Measurements from ENCODE around the gene C3. TPM values are rescaled to one million over a fixed set of nuclear protein-coding genes. Genes with fewer than 3 reads are reported as not detected.
"Not testable (repeated sequence)": the region's sequence is repeated elsewhere in the genome, so short reads cannot be mapped to it uniquely, and the experiment has no call there.

Gene C3
- total and polyA plus RNA-seq, 5 experiments from 2014 or later, result 0.80 to 2.4 TPM; not detected in 3

DNA sequence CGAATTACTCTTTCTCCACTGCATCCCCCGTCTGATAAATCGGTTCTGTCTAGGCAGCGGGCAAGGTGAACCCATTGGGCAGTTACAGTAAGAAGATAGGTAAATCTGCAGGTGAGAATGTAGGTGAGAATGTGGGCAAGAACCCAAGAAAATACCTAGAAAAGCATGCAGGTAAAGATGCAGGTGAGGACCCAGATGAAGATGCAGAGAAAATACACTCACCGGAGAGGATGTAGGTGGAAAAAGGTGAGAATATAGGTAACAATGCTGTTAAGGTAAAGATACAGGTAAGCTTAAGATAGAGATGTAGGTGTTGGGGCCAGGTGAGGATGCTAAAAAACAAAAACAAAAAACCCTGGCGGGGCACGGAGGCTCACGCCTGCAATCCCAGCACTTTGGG is 44.2 kb downstream of the C3 start:
- no peak overlapping the region for H3K4me3 Mint-ChIP-seq
- POLR2A ChIA-PET, result no interaction called here
- ATAC-seq (no peak), DNase-seq (no peak)
- H3K9me3 Mint-ChIP-seq, result no peaks in the 10 kb centered on the region
- H3K36me3 Mint-ChIP-seq, result no peaks in the 10 kb centered on the region
- peaks cover 25 to 38% (median 33%) of the 10 kb centered on the region in 4 donors for H3K4me1 Mint-ChIP-seq
- H3K27ac Mint-ChIP-seq, result no peak overlapping the region
- H3K27me3 Mint-ChIP-seq, result peaks cover 0 to 5% (median 0%) of the 10 kb centered on the region in 5 donors

DNA sequence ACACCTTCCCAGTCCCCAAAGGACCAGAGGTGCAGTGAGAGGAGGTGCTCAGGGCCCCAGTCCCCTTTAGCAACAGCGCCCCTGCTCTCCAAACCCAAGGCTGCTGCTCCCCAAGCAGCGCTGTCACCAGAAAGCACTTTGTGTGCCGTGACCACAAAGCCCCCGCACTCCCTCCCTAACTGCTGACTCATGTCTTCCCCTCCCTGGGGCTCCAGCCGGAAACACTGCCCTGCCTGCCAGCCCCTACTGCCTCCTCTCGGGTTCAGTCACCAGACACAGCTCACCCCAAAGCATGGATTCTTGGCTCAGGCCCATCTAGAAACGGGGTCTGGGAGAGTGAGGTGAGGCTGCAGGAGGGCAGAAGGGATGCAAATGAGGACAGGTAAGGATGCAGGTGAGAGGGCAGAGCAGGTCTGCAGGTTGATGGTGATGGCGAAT is 45.6 kb downstream of the C3 start:
- Mint-ChIP-seq H3K27me3 (peaks cover 0 to 2% (median 0%) of the 10 kb centered on the region in 5 donors), H3K27ac (peak overlapping the region in 7 of 10 donors; percentile 6 to 80 (median 49)), H3K9me3 (no peaks in the 10 kb centered on the region), H3K4me3 (peak overlapping the region in 8 of 10 donors; percentile 9 to 66 (median 44)), H3K4me1 (peaks cover 26 to 47% (median 43%) of the 10 kb centered on the region in 4 donors), H3K36me3 (no peaks in the 10 kb centered on the region)
- POLR2A ChIA-PET, result interaction anchor here (0.6 to 0.7 kb wide), 2 partner anchors 143 to 372 kb away, joined by 3 read pairs; no protein-coding TSS in a partner anchor
- DNase-seq, result peak; percentile 37 to 84 (median 66)
- ATAC-seq, result peak; percentile 65 to 77

DNA sequence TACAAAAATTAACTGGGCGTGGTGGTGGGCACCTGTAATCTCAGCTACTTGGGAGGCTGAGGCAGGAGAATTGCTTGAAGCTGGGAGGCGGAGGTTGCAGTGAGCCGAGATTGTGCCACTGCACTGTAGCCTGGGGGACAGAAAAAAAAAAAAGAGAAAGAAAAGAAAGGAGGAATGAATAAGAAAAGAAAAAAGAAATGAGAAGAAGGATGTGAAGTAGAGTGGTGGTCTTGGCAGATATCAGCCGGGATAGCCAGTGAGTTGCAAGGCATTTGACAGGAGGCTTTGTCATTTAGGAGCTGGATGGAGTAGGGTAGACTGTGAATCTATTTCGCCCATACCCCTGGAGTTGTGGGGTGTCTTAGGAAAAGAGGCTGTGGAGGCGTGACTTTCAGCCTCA is 46.0 kb downstream of the C3 start:
- not testable (repeated sequence) for H3K36me3 Mint-ChIP-seq
- peaks cover 29 to 52% (median 48%) of the 10 kb centered on the region in 4 donors for H3K4me1 Mint-ChIP-seq

DNA sequence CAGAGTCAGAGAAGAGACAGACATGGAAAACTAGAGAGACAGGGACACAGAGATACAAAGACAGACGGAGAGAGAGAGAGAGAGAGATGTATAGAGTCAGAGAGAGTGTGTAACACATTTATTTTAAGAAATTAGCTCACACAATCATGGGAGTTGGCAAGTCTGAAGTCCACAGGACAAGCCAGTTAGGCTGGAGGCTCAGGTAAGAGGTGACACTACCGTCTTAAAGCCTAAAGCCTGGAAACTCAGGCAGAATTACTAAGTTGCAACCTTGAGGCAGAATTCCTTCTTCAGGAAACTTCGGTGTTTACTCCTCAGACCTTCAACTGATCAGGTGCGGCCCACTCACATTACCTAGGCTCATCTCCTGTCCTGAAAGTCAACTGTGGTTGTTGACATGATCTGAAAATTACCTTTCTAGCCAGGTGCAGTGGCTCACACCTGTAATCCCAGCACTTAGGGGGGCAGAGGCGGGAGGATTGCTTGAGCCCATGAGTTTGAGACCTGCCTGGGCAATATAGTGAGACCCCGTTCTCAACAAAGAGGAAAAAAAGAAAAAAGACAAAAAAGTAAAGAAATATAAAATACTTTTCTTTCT is 47.7 kb downstream of the C3 start:
- POLR2A ChIA-PET, result interaction anchor here (0.7 kb wide), 1 partner anchor 65 kb away, joined by 5 read pairs; no protein-coding TSS in a partner anchor
- no peaks in the 10 kb centered on the region for H3K36me3 Mint-ChIP-seq
- peak overlapping the region in 1 of 10 donors; percentile 22 for H3K4me3 Mint-ChIP-seq
- peaks cover 32 to 57% (median 55%) of the 10 kb centered on the region in 4 donors for H3K4me1 Mint-ChIP-seq
- peaks cover 0 to 2% (median 0%) of the 10 kb centered on the region in 5 donors for H3K27me3 Mint-ChIP-seq
- ATAC-seq (no peak), DNase-seq (no peak)
- peak overlapping the region in 2 of 10 donors; percentile 7 to 76 for H3K27ac Mint-ChIP-seq
- no peaks in the 10 kb centered on the region for H3K9me3 Mint-ChIP-seq

More for the DNA sequence above, 46.0 kb downstream of the C3 start:
- POLR2A ChIA-PET, result interaction anchor here (0.6 to 0.7 kb wide), 2 partner anchors 143 to 372 kb away, joined by 3 read pairs; no protein-coding TSS in a partner anchor
- not testable (repeated sequence) for H3K27me3 Mint-ChIP-seq, H3K9me3 Mint-ChIP-seq, DNase-seq, ATAC-seq
- Mint-ChIP-seq H3K4me3 (peak overlapping the region in 6 of 10 donors; percentile 40 to 66 (median 50)), H3K27ac (peak overlapping the region in 3 of 10 donors; percentile 27 to 80 (median 75))

DNA sequence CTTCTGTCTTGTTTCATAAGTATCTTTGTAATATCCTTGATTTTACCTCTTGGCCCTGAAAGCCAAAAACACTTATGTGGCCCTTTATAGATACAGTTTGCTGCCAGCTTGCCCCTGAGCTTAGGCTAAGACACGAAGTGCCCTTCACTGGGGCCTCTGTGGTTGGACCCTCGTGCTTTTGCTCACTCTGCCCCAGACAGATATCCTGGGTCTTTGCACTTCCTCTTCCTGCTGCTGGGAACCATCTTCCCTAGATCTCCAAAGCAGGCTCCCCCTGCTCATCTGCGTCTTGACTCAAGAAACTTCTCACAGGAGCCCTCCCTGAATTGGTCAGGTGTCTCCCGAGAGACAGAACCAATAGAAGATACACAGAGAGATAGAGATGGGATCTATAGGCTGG is 48.5 kb downstream of the C3 start:
- no peak for ATAC-seq
- POLR2A ChIA-PET, result interaction anchor here (0.7 kb wide), 1 partner anchor 66 kb away, joined by 5 read pairs; no protein-coding TSS in a partner anchor
- peaks cover 0 to under 1% (median 0%) of the 10 kb centered on the region in 3 donors for H3K36me3 Mint-ChIP-seq
- H3K27me3 Mint-ChIP-seq, result peaks cover 0 to 2% (median 0%) of the 10 kb centered on the region in 5 donors
- no peaks in the 10 kb centered on the region for H3K9me3 Mint-ChIP-seq
- DNase-seq, result no peak
- H3K27ac Mint-ChIP-seq, result peak overlapping the region in 2 of 10 donors; percentile 31 to 76
- H3K4me3 Mint-ChIP-seq, result peak overlapping the region in 5 of 10 donors; percentile 10 to 28 (median 15)
- H3K4me1 Mint-ChIP-seq, result peaks cover 28 to 59% (median 54%) of the 10 kb centered on the region in 4 donors

DNA sequence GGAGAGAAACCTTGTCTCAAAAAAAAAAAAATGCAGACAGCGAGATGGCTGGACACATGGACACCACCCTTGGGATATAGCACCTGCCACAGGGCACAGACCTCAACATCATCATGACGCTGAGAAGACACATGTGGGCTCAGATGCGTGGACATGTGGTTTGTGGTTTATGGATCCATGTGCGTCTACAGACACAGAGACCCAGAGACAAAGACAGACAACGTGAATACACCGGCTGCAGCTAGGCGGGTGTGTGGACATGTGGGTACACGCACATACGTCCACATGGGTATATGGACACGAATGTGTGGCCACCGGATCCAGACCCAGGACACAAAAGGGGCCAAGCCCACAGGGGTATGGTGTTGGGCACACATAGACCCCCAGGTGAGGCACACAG is 51.8 kb downstream of the C3 start:
- Mint-ChIP-seq H3K27me3 (no peaks in the 10 kb centered on the region), H3K36me3 (peaks cover 0 to 25% (median 2%) of the 10 kb centered on the region in 3 donors), H3K27ac (peak overlapping the region; percentile 87 to 98 (median 94)), H3K4me1 (peaks cover 16 to 45% (median 37%) of the 10 kb centered on the region in 4 donors), H3K9me3 (no peaks in the 10 kb centered on the region), H3K4me3 (peak overlapping the region; percentile 91 to 99 (median 94))
- ATAC-seq, result no peak
- POLR2A ChIA-PET, result no interaction called here
- DNase-seq, result peak in 1 of 10 donors; percentile 28

DNA sequence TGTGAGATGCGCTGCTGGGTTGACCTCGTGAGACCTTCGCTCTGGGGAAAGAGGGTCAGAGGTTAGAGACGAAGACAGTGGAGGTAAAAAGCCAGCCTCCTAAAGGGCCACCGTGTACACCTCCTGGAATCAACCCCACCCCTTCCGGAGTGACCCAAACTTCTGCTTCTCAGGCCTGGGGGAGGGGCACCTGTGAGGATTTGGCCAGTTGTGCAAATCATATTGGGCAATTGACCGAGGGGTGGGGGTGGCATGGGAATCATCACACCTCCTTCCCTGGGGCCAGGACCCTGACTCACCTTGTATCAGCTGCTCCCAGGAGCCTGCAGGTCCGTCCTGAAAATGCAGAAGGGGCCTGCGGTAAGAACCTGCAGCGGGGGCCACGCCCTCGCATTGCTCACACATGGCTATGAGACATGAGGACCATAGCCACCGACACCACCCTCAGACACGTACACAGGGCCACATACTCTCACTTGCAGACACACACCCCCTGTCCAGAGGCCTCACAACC is 53.3 kb downstream of the C3 start:
- POLR2A ChIA-PET, result no interaction called here
- ATAC-seq, result no peak
- H3K36me3 Mint-ChIP-seq, result peaks cover 0 to 25% (median 2%) of the 10 kb centered on the region in 3 donors

DNA sequence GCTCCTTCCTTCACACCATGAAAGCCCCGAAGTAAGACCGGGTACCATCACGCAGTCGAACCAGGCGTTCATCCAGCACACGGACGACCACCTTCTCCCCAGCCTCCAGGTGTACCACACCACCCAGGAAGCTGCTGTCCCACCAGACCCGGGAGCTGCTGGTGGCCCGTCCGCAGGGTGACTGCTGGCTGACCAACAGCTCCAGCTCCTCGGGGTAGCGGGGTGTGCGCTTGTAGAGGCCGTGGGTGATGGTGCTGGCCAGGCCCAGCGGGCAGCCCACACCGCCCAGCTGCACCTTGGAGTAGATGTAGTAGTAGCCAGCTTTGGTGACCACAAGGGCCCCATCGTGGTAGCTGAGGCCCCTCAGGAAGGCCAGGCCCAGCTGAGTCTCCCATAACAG is 55.5 kb downstream of the C3 start:
- H3K27ac Mint-ChIP-seq, result peak overlapping the region in 1 of 10 donors; percentile 4
- H3K36me3 Mint-ChIP-seq, result peaks cover 0 to 25% (median 2%) of the 10 kb centered on the region in 3 donors
- no peak for DNase-seq
- POLR2A ChIA-PET, result no interaction called here
- H3K9me3 Mint-ChIP-seq, result no peaks in the 10 kb centered on the region
- ATAC-seq, result no peak
- H3K27me3 Mint-ChIP-seq, result no peaks in the 10 kb centered on the region
- no peak overlapping the region for H3K4me3 Mint-ChIP-seq
- H3K4me1 Mint-ChIP-seq, result peaks cover 14 to 48% (median 39%) of the 10 kb centered on the region in 4 donors

More for the DNA sequence above, 53.3 kb downstream of the C3 start:
- Mint-ChIP-seq H3K4me1 (peaks cover 14 to 46% (median 35%) of the 10 kb centered on the region in 4 donors), H3K9me3 (no peaks in the 10 kb centered on the region), H3K4me3 (peak overlapping the region in 1 of 10 donors; percentile 33), H3K27me3 (no peaks in the 10 kb centered on the region), H3K27ac (peak overlapping the region in 4 of 10 donors; percentile 5 to 81 (median 69))
- no peak for DNase-seq

DNA sequence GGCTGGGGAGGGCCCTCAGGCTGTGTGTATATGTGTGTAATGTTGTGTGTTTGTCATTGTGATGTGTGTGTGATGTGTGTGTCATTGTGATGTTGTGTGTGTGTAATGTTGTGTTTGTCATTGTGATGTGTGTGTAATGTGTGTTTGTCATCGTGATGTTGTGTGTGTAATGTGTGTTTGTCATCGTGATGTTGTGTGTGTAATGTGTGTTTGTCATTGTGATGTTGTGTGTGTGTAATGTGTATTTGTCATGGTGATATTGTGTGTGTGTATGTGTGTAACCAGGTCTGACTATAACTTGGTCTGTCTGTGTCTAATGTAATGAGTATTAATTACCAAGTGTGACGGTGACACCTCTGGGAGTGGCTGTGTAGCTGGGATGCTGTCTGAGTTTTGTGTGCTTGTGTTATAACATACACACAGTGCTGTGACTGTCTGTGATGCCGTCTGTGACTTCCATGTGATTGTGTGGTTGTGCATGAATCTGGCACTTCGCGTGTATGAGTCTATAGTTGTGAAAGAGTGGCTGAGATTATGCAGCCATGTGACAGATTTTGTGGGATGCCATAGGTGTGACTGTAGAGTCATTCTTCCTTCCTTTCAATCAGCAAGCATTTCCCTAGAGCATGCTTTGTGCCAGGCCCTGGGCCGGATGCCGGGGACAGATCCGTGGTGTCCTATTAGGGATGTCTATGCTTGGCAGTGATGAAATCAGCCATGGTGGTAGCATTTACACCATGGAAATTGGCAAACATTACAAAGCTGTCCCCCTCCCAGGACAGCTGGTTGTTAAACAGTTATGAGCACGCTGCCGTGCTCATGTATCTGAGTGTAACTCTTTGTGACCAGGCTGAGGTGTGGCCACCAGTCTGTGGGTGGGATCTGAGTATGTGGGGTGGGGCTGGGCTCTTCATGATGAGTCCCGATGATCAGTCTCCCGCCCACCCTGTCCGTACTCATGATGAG is 56.9 kb downstream of the C3 start:
- peaks cover 0 to 25% (median 2%) of the 10 kb centered on the region in 3 donors for H3K36me3 Mint-ChIP-seq
- ATAC-seq (no peak), DNase-seq (no peak)
- POLR2A ChIA-PET, result no interaction called here
- peak overlapping the region in 1 of 10 donors; percentile 29 for H3K27ac Mint-ChIP-seq
- H3K4me1 Mint-ChIP-seq, result peaks cover 9 to 40% (median 27%) of the 10 kb centered on the region in 4 donors
- H3K27me3 Mint-ChIP-seq, result peaks cover 0 to 2% (median 0%) of the 10 kb centered on the region in 5 donors
- H3K4me3 Mint-ChIP-seq, result no peak overlapping the region
- no peaks in the 10 kb centered on the region for H3K9me3 Mint-ChIP-seq

DNA sequence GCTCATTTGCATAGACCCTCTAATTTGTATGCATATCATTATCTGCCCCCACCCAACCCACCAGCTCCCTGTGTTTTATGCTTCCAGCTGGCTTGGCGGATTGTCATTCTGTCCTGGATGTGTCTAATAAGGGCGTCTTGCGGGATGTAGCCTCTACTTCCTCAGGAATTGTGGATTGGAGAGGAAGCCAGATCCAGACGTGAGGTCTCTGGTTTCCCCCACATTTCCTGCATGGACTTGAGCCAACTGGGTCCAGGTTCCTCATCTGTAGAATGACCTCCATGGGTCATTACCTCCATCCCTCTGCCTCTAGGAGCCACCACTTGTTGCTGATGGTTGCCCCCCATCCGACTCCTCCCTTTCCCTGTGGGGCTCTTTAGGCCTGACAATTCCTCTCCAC is 57.7 kb downstream of the C3 start:
- H3K27me3 Mint-ChIP-seq, result peaks cover 0 to 5% (median 0%) of the 10 kb centered on the region in 5 donors
- POLR2A ChIA-PET, result no interaction called here
- H3K4me1 Mint-ChIP-seq, result peaks cover 8 to 36% (median 25%) of the 10 kb centered on the region in 4 donors
- no peaks in the 10 kb centered on the region for H3K9me3 Mint-ChIP-seq
- H3K4me3 Mint-ChIP-seq, result no peak overlapping the region
- H3K27ac Mint-ChIP-seq, result peak overlapping the region in 1 of 10 donors; percentile 23
- peaks cover 0 to 25% (median 2%) of the 10 kb centered on the region in 3 donors for H3K36me3 Mint-ChIP-seq
- ATAC-seq (no peak), DNase-seq (no peak)

DNA sequence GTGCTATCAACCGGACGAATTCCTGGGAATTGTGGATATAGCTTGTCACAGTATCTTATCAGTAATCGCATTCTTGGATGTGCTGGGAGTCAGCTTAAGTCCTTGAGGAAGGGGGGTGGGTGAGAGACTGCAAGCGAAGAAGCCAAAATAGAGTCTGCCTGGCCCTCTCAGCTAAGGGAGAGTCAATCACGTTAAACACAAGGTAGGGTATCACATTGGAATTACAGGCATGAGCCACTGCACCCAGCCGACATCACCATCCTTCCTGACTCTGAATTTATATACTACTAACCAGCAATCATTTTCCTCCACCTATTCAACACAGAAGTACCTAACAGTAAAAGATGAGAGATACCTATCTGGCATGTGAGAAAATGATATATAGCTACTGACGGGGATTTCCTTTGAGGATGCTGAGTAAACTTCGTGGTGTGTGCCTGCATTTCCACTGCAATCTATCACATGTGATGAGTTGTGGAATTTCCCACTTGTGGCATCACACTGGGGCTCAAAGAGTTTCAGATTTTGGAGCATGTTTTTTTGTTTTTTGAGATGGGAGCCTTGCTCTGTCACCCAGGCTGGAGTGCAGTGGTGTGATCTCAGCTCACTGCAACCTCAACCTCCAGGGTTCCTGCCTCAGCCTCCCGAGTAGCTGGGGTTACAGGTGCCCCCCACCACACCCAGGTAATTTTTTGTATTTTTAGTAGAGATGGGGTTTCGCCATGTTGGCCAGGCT is 58.8 kb downstream of the C3 start:
- Mint-ChIP-seq H3K4me1 (peaks cover 10 to 28% (median 24%) of the 10 kb centered on the region in 4 donors), H3K4me3 (peak overlapping the region in 1 of 10 donors; percentile 11), H3K27ac (peak overlapping the region in 6 of 10 donors; percentile 23 to 82 (median 51)), H3K36me3 (peaks cover 0 to 23% (median 2%) of the 10 kb centered on the region in 3 donors)
- not testable (repeated sequence) for H3K9me3 Mint-ChIP-seq, H3K27me3 Mint-ChIP-seq
- DNase-seq (peak in 3 of 10 donors; percentile 24 to 26 (median 25)), ATAC-seq (peak; percentile 65 to 94)
- POLR2A ChIA-PET, result interaction anchor here (0.9 to 1.3 kb wide), 2 partner anchors 9 to 17 kb away, joined by 3 read pairs; partner anchors contain the start of gene TNFSF14
